GM12873 (cell line): ENCODE results near the gene MTMR6.

ENCODE experiments used
- TF ChIP-seq, protein P1 (sequence below): IDR thresholded peaks from 2 replicates; pipeline ENCODE4 v1.5.1; 2012; ENCODE audit warnings: low read depth, mild to moderate bottlenecking, moderate library complexity, low read length, control low read depth; ENCODE audit not compliant: insufficient read depth; ENCODE audit errors: missing control alignments

Gene MTMR6

DNA sequence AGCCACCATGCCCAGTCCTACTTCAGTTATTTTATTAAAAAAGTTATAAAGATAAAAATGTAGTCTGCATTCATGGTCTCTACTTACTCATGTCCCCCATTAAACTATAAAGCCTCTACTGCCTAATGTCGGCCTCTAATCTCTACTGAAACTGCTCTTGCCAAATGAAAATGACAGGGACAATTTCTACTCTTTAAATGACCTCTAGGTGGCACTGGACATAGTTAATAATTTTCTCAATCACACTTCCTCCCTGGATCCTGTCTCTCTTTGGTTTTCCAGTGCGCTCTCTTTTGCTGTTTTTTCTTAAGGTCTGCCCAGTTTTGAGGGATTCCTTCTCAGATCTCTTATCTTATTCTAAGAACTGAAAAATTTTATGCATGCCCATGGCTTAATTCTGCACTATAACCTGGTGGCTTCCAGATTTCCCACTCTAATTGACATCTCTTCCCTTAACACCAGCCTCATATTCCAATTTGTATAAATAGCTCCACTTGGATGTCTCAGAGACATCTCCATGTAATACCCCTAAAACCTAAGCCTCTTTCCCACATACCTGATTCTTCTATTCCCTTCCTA is 54.3 kb downstream of the MTMR6 start:
- TF ChIP-seq, protein P1, sequence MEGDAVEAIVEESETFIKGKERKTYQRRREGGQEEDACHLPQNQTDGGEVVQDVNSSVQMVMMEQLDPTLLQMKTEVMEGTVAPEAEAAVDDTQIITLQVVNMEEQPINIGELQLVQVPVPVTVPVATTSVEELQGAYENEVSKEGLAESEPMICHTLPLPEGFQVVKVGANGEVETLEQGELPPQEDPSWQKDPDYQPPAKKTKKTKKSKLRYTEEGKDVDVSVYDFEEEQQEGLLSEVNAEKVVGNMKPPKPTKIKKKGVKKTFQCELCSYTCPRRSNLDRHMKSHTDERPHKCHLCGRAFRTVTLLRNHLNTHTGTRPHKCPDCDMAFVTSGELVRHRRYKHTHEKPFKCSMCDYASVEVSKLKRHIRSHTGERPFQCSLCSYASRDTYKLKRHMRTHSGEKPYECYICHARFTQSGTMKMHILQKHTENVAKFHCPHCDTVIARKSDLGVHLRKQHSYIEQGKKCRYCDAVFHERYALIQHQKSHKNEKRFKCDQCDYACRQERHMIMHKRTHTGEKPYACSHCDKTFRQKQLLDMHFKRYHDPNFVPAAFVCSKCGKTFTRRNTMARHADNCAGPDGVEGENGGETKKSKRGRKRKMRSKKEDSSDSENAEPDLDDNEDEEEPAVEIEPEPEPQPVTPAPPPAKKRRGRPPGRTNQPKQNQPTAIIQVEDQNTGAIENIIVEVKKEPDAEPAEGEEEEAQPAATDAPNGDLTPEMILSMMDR: peak; percentile 57

DNA sequence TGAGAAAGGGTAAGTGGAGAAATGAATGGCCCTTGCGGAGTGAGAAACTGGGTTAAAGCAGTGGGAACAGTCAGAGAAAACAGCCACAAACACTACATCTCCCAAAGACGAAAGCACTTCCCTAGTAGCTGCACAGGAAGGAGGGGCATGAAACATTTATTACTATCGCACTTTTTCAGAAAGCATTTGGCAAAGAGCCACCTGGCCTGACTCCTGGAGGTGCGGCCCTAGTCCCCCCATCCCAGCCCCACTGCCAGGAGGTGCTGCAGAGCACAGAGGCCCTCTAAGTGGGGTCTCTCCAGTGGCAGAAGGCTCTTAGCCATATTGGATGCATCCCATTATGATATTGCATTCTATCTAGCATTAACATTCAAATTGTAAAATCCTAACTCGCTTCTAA is 55.8 kb downstream of the MTMR6 start:
- TF ChIP-seq, protein P1: no peak

DNA sequence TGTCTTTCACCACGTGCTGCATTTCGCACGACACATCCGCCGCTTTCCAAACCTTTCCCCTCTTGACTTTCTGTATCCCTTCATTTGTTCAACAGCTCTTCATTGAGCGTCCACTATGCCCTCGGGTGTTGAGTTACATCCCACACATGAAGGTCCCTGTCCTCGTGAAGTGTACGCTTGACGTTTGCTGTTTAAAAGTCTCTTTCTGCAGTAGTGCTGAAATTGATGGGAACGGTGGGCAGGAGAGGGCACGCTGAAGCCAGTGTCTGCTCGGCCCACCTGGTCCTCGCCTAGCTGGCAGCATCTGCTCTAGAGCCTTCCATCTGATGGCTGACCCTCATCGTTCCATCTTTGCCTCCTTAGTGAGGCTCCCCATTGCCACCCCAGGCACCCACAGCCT is 59.6 kb downstream of the MTMR6 start:
- TF ChIP-seq, protein P1: no peak

DNA sequence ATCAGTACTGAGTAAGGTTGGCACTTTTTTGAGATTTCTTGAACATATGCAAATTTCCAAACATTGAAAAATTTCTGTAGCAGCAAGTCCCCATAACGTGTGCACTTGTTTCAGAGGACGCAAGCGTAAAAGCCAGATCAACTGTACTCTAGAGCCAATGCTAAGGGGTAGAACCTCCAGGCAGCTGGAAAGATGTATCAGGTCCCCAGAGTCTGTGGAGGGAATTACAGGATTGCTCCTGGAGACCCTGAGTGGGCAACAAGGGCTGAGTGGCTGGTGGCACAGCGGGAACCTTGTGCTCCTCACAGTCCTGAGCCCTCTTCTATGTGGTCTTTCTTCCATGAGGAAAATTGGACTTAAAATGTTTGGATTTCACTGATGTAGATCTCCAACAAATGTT is 61.3 kb downstream of the MTMR6 start:
- TF ChIP-seq, protein P1: no peak

DNA sequence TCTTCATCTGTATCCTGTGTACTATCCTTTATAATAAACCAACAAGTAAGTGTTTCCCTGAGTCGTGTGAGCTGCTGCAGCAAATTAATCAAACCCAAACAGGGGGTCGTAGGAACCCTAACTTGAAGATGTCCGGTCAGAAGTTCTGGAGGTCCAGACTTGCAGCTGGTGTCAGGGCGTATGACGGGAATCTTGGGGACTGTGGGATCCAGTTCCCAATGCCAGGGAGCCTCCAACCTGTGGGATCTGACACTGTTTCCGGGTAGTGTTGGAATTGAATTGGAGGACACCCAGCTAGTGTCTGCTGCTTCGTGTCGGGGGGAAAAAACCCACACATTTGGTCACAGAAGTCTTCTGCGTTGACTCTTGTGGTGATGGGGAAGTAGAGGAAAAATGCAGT is 63.1 kb downstream of the MTMR6 start:
- TF ChIP-seq, protein P1: no peak

DNA sequence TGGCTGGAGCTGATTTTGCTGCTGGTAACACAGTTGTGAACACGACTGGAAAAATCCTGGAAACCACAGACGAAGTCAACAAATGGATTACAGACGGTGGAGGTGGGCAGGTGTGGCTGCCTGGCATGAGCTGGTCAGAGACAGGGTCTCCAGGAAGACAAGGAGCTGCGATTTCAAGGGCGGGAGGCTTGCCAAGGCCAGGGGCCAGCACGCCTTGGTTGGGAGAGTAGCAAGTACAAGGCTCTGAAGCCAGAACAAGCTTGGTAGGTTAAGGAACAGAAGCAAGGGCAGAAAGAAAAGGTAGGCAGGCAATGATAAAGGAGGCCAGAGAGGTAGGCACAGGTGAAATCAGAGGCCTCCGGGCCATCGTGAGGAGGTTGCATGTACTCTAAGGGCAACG is 64.5 kb downstream of the MTMR6 start:
- TF ChIP-seq, protein P1: no peak

DNA sequence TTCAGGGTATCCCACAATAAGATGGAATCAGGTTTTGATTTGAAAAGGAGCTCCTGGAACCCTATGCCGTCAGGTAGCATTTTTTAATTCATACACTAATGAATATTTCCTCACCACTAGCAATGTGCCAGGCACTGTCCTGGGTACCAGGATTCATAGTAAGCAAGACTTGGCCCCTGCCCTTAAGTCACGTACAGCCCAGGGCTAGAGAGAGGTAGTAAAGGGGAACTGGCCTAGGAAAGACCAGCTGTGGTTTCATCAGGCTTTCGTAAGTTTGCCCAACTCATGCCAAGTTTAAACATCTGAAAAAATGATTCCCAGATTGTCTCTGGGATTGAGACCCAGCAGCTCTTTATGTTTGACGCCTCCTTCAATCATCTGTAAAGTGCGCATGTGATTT is 69.3 kb downstream of the MTMR6 start:
- TF ChIP-seq, protein P1: no peak
